NAMALWA (cell line): Measurements from ENCODE around the gene SPOCK1.

ENCODE experiments used
- DNase-seq: peaks from one replicate; pipeline ENCODE4 v3.0.0-alpha.2; 2015; ENCODE audit warnings: low spot score

The SPOCK1 gene

DNA sequence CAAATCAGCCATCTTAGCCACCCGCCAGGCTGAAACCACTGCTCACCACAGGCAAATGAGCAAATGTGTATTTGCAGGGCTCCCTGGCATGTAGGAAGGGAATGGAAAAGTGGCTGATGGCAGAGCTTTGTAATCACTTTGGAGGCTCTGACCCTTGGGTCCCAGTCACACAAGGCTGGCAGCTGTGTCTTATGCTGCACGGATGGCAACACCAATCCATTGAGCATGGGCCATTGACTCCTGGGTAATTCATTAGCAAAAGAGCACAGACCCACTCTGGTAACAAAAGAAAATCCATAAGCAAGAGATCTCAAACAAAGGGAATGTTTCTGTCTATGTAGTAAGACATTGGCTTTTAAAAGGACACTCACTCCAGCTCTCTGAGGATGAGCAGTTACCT is 57.6 kb downstream of the SPOCK1 start:
- DNase-seq, result no peak

DNA sequence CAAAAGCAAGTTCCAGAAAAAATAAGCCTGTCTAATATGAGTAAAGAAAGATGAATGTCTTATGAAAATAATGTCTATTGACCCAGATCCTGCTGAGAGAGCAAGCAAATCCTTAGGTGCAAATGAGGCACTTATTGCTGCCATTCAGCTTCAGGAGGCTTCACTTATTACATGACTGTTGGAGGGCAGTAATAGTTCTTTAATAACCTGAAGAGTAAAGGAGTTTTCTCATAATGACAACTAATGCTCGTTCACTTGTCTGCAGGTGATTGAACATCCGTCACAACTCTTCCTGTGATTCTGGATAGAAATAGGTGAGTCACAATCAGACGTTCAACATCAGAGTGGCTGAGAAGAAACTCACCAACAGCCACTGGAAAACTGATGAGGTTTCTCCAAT is 58.3 kb downstream of the SPOCK1 start:
- DNase-seq, result no peak

DNA sequence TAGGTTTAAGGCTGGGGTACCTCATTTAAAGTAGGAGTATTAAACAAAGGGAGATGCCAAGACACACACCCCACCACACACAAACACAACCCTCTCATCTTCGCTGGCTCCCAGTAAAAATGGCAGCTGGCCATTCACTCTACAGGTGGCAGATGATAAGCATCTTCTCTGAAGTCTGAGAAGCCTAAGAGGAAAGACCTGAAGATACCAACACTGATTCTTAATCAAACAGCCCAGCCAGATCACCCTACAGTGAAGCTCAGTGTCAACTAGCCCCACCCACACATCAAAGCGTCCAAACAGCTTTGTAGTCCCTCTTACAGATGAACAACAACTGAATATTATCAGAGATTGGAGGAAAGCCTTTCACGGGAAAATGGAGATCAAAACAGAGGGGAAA is 59.5 kb downstream of the SPOCK1 start:
- DNase-seq, result no peak

DNA sequence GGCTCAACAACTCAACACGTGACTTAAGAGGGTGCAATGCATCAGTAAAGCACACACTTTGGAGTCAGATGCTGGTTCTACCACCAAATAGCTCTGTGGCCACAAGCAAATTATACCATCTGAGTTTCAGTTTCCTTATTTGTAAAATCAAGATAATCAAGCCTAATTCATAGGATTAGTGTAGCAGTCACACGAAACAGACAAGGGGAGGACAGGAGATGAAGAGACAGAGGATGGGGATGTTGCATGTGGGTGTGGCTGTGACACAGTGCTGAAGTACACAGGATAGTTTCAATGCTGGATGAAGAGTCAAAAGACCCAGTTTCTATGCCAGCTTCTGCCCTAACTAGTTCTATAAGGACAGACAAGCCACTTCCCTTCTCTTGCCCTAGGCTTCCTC is 60.2 kb downstream of the SPOCK1 start:
- DNase-seq, result no peak

DNA sequence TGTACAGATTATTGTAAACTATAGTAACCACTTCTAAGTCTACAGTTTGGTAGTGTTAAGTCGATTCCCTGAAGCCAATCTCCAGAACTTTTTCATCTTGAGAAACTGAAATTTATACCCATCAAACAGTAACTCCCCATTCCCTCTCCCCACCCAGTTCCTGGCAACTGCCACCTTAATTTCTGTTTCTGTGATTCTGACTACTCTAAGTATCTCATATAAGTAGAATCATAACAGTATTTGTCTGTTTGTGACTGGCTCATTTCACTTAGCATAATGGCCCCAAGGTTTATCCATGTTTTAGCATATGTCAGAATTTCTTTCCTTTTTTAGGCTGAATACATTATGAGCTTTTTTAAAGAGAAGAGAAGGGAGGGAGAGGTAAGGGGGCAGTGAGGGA is 61.4 kb downstream of the SPOCK1 start:
- no peak for DNase-seq

DNA sequence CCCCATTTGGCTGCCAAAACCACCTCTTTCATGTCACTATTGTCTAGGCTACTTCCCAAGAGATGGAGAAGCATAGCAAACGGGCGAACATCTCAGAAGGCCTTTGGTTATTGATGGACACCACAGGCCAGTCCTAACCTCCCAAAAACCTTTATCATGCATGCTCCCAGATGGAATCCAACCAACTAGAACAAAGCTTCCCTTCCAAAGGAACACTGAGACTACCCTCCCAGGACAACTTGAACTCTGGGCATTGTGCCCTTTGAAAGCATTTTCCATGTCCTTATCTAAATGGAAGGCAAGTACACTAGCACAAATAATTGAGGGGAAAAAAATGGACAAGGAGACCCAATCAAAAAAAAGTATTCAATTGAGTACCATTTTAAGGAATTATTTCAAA is 65.6 kb downstream of the SPOCK1 start:
- DNase-seq, result no peak

DNA sequence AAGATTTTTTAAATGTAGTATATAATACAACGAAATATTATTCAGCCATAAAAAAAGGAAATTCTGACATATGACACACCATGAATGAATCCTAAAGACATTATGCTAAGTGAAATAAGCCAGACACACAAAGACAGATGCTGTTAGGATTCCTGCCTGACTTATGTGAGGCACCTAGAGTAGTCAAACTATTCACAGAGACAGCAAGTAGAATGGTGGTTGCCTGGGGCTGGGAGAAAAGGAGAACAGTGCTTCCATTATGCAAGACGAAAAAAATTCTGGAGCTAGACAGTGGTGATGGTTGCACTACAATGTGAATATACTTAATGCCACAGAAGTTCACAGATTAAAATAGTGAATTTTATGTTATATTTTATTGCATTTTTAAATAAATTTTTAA is 66.8 kb downstream of the SPOCK1 start:
- no peak for DNase-seq

DNA sequence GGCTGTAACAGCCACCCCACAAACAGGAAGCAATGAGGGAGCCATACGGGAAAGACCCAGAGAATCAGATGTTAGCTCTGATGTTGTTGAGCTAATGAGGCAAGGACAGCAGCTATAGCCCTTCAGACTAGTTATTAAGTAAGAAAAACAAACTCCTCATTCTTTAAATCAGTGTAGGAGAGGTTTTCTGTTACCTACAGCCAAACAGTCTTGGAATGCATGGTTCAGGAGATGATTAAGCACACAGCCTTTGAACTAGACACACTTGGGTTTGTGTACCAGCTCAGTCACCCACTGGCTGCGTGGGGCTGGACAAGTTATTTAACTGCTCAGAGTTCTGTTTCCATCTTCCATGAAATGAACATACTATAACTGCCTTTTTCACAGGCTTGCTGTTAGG is 68.1 kb downstream of the SPOCK1 start:
- DNase-seq, result no peak

DNA sequence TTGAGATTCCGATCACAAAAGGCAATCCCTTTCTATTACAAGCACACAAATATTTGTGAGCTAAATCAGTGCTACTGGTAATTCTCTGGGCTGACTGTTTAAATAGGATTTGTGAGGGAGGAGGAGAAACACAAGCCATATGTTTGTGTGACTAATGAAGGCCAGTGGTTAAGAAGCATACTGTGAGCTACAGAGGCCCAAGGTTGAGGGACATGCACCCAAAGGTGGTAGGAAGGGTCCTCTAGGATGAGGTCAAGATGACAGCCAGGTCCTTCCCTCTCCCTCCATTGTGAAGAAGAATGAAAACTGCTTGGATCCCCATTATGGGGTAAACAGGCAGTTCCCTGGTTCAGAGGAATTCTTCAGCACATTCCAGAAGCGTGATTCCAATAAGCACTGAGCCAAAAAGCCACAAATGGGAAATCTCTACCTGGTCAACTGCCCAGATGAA is 83.9 kb downstream of the SPOCK1 start:
- DNase-seq, result no peak

DNA sequence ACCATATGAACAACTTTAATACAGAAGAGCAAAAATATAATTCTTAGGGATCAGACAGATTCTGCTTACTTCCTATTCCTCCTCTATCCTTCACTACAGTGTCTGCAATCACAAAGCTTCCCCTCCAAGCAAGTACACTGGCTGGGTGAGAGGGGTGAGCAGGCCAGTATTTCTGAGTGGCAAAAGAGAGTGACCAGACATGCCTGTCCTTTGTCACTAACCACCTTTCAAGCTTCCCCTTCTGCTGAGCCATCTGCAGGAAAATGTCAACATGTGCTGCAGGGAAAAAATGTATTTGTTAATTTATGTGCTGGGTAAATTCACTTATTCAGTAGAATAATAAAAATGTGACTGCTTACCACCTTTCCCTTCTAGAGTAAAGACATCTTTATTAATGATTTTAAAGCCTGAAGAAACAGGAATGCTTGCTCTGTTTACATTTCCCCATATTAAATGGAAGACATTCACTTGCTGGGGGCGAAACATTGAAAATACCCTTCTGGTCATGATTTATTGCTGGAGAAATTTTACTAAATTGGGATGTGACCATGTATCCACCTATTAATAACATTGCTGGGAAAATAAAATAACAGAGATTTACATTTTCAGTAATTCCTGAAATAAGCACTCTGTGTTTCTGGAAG is 84.9 kb downstream of the SPOCK1 start:
- DNase-seq, result no peak

DNA sequence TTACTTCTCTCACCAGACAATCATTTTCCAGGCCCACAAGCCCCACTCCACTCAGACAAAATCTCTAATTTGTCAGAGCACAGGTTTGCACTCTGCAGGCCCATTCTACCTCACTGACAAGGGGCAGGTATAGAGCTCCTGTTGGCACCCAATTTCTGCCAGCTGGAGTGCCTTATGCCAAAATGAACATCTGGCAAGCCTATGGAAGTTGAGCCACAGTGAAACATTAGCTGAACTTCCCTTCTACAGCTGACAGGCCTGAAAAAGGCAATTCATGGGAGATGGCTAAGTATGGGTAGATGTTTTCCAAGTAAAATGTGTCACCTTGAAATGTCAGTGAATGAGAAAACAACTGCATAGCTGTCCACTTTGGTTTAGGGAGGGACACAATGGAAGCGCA is 87.0 kb downstream of the SPOCK1 start:
- no peak for DNase-seq

DNA sequence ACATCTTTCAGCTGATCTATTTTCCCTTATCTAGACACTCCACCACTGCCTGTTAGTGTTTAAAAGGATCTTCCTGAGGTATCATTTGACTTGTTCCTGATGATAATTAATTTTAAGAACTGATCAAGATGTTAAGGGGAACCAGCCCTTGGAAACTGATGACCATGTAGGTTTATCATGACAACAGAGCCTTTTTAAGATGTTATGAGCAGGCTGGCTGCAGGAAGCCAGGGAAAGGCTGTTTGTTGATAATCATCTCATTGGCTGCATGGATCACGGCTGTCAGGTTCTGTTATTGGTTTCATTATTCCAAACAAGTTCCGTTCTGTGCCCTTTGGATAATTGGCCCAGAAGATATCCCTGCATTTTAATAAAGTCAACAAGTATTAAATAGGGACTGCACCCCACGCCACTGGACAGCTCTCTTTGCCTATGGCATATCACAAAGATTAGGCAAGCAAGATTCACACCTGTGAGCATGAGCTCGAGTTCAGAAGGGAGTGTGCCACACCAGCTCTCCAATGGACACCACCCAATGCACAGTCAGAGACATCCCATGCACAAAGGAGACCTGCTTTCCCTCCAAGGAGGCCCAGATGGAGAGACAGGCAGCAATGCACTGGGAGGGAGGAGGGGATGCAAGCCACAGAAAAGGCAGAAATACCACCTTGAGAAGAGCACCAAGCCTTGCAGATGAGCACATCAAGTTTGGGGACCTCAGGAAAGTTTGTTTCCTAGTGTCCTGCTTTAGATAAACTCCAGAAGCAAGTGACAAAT is 88.7 kb downstream of the SPOCK1 start:
- DNase-seq, result no peak

DNA sequence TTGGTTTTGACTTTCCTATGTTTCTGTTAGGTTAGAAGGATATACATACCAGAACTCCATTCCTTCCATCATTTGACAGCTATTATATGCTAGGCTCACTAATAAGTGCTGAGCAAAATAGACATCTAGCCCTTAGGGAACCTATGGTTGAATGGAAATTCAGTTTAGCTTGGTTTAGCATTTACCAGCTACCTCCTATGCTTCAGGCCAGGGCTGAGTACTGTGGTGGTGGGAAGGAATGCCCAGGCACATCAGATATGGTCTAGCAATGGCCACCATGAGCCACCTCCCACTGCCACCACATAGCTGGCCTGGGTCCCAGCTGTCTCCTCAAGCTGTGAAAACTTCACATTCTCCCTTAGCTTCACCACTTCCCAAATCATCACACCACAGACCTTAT is 89.4 kb downstream of the SPOCK1 start:
- no peak for DNase-seq

DNA sequence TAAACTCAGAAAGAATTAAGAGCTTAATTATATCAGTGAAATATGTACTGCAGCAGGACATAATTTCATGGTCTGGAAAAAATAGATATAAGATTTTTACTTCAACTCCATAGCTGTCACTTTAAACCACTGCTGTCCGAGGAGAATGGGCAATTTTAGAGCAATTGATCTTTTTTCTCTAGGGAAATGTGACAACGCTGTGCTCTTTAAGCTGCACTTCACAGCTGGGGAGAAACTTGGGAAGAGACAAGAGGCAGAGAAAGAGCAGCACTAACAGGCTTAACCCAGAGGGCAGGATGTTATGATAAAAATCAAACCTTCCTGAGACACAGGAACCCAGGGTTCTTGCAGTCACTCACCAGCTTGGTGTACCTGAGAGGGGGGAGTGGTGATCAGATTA is 92.0 kb downstream of the SPOCK1 start:
- DNase-seq, result no peak

DNA sequence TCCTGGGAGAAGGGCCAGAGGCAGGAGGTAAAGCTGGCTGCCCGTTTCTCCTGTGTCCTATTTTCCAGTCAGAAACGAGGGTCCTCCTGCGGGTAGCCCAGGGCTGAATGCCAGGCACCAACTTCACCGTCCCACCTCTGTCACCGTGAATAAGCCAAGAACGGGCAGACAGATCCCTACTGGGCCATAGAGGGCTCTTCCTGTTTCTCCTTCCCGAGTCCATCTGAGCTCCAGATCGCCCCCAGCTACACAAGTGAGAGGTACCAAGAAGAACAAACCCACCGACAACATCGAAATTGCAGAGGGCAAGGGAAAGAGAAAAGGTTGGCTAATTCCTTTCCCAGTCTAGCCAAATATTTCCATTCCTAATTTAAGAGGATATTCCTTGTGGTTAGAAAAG is 93.7 kb downstream of the SPOCK1 start:
- no peak for DNase-seq

DNA sequence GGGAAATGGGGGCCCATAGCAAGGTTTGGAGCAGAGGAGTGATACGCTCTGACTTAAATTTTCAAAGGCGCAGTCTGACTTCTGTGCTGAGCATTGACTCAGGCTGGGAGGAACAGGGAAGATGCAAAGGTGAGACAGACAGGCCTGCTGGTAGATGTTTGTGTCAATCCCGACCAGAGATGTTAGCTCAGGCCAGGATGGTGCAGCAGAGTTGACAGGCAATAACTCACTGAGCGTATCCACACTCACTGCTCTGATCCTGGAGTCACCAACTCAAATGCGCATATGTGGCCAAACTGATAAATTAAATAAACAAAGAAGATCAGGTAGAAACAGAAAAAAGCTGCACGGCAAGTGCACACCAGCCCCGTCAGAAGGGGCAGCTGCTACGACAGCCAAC is 95.3 kb downstream of the SPOCK1 start:
- no peak for DNase-seq

DNA sequence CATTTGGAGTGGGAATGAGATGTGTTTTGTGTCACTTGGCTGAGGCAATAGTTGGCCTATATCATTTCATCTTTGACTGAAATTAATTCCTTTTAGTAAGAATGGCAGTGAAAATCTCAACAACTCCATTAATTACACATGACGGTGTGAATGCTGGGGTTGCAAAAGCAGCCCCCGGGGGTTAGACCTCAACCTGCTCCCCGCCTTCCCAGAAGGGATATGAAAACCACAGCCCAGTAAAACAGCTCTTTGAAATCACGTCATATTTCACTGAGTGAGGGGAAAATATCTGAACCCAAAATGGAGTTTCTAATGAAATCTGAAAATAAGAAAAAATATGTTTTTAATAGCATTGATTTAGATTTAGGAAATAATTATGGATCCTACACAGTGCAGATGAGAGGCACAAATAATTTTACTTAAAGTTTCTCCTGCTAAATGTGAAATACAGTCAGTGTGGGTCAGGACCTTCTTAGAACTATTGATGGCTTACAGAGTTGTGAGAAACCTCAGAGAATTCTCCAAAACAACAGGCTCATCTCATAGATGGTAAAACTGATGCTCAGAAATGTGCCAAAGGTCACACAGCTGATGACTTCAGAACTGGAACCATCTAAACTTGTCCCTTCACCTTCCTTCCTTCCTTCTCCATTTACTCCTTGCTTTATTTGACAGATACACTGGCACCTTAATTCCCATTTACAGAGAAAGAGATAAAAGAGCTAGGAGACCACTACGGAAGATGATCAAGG is 96.5 kb downstream of the SPOCK1 start:
- no peak for DNase-seq

DNA sequence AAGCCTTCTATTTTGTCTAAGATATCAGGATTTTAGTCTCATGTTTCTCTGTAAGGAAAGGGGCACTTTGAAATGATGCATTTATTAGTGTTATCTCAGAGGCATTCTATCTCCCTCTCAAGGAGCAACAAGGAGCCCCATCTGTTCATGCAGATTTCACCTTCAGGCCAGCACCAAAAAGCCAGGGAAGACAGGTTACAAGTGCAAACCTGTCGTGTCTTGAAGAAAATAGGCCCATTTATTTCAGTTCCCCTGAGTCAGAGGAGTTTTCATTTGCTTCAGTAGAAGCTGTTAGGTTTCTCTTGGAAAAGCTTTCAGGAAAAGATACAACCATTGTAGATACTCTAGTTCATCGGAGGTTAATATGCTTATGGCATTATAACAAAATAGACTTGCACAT is 97.2 kb downstream of the SPOCK1 start:
- no peak for DNase-seq

DNA sequence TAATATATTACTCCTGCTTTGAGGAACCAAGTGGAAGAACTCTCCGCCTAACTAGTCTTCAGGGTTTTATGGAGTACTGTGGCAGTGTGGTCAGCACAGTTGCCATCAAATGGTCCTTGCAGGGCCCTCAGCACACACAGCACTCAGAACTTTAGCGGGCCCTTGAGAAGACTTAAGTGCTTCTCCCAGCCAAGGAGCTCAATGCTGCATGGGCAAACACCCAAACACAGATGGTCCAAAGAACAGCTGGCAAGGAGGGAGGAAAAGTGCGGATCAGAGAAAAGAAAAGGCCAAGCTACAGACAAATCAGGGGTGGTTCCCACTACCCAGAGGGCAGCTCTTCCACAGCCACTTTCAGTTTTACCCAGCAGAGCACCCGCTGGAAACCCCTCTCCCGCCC is 98.6 kb downstream of the SPOCK1 start:
- DNase-seq, result no peak

DNA sequence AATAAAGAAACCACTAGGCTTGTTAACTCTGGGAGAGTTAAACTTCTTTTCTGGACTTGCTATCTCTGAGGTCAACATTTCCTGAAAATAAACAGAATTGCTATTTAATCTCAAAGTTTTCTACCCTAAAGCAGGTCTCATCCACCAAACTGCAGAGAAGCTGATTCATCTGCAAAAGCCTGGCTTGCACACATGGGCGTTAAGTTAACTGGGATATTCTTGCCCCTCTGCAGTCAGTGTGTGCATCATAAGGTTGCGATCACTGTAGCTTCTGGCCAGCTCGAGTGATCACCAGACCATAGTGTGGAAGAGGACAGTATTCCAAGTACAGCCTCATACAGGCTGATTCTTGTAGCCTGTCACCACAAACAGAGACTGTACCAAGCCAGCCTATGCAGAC is 99.2 kb downstream of the SPOCK1 start:
- DNase-seq, result no peak

DNA sequence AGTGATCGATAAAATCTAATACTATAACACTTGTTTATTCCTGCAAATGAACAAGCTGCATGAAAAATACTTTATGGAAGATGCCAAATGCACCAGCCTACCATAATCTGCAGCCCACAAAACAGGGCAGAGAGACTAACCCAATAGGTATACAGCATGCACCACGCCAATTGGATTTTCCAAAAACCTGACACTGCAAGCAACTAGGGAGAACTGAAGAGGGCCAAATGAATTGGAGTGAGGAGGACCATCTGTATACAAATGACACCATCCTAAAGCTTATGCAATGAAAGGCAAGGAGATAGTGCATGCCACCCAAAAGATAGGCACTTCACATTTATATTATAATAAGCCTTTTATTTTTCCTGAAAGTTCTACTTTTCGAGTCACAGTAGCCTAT is 100.4 kb downstream of the SPOCK1 start:
- DNase-seq, result no peak

DNA sequence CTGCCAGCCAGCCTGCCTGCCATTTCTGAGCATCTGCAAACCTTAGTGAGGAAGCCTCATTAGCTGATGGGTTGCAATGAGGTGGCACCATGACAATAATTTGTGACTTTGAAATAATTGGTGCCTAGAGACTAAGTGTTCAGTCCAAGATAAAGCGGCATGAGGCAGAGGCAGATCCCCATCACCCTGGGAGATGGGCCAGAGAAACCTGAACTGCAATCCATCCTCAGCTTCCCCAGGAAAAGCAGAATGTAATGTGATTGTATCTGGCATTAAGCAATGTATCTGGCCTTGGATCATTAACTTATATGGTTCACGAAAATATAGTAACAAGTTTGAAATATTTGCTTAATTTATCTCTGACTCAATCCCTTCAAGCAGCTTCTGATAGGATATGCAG is 101.0 kb downstream of the SPOCK1 start:
- DNase-seq, result no peak

DNA sequence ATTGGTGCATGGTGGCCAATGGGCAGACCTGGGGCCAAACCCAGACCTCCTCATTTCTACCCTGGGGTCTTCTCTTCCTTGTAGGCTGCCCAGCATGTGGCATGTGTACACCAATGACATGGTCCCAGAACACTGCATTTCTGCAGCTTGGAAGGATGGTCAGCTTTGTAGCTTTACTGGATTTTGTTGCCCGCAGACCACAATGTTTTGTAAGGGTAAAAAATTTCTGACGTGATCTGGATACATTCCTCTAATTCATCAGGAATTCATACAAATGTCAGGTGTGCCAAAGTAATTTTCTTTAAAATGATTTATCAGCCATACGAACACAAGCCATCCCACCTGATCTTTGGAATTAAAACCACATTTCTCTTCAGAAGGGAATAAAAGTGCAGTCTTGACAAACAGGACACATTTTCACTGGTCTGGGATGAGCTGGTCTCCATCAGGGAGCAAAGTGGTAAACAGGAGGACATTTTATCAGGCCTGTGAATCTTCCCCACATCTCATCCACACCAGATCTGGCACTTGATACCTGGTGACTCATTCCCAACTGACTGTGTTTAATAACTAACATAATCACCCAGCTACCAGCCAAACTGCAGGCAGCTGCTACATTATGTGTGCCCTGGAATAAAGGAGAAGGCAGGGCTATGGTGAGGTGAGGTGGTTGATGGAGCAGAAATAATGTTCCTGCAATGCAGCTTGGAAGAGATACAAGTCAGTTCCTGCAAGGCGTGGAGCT is 103.9 kb downstream of the SPOCK1 start:
- DNase-seq, result no peak
